Esophagus (tissue), 2 donors: ENCODE data around the gene PLEKHO2. TPM values are rescaled to one million over a fixed set of nuclear protein-coding genes. Genes with fewer than 3 reads are reported as not detected.
A peak's percentile ranks its signal among the peaks of the same experiment; 100 is the strongest.
"Not testable (repeated sequence)": the region's sequence is repeated elsewhere in the genome, so short reads cannot be mapped to it uniquely, and the experiment has no call there.

Experiments
- H3K27ac ChIP-seq, 2 donors: one replicate each; pipeline ENCODE4 v1.5.1; 2013; ENCODE audit warnings: low read depth in 2 of 2, mild to moderate bottlenecking in 2 of 2, inconsistent platforms in 1 of 2, low read length in 1 of 2, moderate library complexity in 1 of 2
- H3K27me3 ChIP-seq, 2 donors: one replicate each; pipeline ENCODE4 v1.6.1; 2013; ENCODE audit warnings: low read length in 2 of 2, control low read depth in 1 of 2, mild to moderate bottlenecking in 1 of 2; ENCODE audit not compliant: insufficient read depth in 2 of 2, control insufficient read depth in 1 of 2
- H3K36me3 ChIP-seq, 2 donors: one replicate each; pipeline ENCODE4 v1.6.1; 2013; ENCODE audit warnings: low read length in 1 of 2; ENCODE audit not compliant: control insufficient read depth in 2 of 2, insufficient read depth in 2 of 2
- H3K4me1 ChIP-seq, 2 donors: one replicate each; pipeline ENCODE4 v1.6.1; 2013; ENCODE audit warnings: low read length in 1 of 2; ENCODE audit not compliant: control insufficient read depth in 2 of 2, insufficient read depth in 2 of 2
- H3K4me3 ChIP-seq, 2 donors: one replicate each; pipeline ENCODE4 v1.5.1; 2013; ENCODE audit warnings: low read length in 2 of 2, mild to moderate bottlenecking in 2 of 2, low read depth in 1 of 2, moderate library complexity in 1 of 2
- H3K9me3 ChIP-seq, 2 donors: one replicate each; pipeline ENCODE4 v1.6.1; 2013; ENCODE audit warnings: mild to moderate bottlenecking in 2 of 2, low read depth in 1 of 2, low read length in 1 of 2, moderate library complexity in 1 of 2; ENCODE audit not compliant: control insufficient read depth in 2 of 2, insufficient read depth in 1 of 2
- WGBS, 2 donors: extraction: QIAGEN DNeasy Blood & Tissue Kit; methylation state at CpG; one replicate each; pipeline ENCODE4 v1.1.7; 2013; 5-methylcytosine and 5-hydroxymethylcytosine counted together
- polyA plus RNA-seq, 2 donors: library from polyadenylated mRNA; stranded (reverse); fragments of 200-250 nt; gene quantifications; one replicate each; pipeline ENCODE4 v1.2.3, GENCODE V29; 2013
- donor health status: healthy with polysubstance abuse.
- donor health status: Bipolar disorder and iron deficiency.

Gene PLEKHO2
- polyA plus RNA-seq, 2 donors, result 4.8 to 6.6 TPM

DNA sequence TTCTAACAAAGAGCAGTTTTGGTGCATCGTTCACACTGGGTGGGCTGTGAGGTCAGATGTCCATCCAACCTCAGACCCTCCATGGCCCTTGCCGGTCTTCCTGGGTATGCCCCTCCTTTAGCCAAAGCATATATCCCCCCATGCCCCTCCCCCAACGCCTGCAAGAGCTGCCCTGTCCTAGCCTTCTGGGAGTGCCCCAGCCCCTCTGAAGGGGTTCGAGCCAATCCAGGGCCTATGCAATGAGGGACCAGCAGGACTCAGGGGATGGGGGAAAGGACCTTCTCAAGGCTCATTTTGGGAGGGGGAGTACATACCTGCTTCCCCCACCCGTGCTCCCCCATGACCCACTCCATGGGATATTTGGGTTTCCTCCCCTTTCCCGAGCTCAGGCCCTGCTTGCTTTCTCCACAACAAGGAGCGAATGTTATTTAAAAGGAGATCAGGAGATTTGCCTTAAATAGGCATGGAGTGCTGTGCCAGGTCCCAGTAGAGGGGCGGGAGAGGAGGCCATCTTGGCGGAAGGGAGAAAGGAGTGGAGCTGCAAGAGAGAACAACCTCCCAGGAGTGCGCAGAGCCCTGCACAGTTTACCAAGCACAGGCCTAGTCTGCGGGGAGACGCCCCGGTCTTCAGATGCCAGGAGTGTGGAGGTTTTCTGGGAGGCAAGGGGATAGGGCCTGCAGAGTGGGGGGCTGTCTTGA, 34.5 kb upstream of the PLEKHO2 start:
- H3K4me1 ChIP-seq, result no peaks in the 10 kb centered on the region
- no peaks in the 10 kb centered on the region for H3K27me3 ChIP-seq
- H3K9me3 ChIP-seq, result no peaks in the 10 kb centered on the region
- no peaks in the 10 kb centered on the region for H3K36me3 ChIP-seq
- H3K4me3 ChIP-seq, result no peak overlapping the region
- peak overlapping the region; percentile 54 to 72 for H3K27ac ChIP-seq
- WGBS, 2 donors, result 67 to 81% methylated on average over 13 of the region's 13 CpGs

DNA sequence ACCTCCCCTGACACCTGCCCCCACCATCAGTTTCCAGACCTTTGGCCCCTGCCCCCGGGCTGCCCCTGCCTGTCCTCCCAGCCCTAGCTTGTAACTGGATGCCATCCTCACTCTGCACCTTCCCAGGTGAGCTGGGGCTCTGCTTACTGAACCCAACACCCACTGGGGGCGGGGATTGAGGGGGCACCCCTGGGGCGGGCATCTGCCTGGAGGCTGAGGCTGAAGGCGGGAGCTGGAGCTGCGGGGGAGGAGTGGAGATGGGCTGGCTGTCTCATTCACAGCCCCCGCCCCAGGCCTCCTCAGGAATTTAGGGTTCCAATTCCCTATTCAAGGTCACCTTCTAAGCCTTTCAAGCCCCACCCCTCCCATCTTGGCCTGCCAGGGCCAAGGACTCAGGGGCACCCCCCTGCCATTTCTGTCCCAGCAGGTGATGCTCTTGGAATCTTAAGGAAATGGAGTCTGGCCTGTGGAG, 33.9 kb upstream of the PLEKHO2 start:
- no peaks in the 10 kb centered on the region for H3K4me1 ChIP-seq
- H3K27ac ChIP-seq, result peak overlapping the region; percentile 54 to 72
- H3K36me3 ChIP-seq, result no peaks in the 10 kb centered on the region
- no peak overlapping the region for H3K4me3 ChIP-seq
- no peaks in the 10 kb centered on the region for H3K27me3 ChIP-seq
- H3K9me3 ChIP-seq, result no peaks in the 10 kb centered on the region
- 62 to 67% methylated on average over 6 of the region's 6 CpGs for WGBS, 2 donors

GRCh38 chr15:64808785-64809453, 32.8 kb upstream of the PLEKHO2 start:
- no peaks in the 10 kb centered on the region for H3K36me3 ChIP-seq
- peak overlapping the region in 1 of 2 donors; percentile 40 for H3K27ac ChIP-seq
- 73 to 76% methylated on average over 10 of the region's 10 CpGs for WGBS, 2 donors
- no peaks in the 10 kb centered on the region for H3K27me3 ChIP-seq
- no peak overlapping the region for H3K4me3 ChIP-seq
- no peaks in the 10 kb centered on the region for H3K9me3 ChIP-seq
- no peaks in the 10 kb centered on the region for H3K4me1 ChIP-seq

GRCh38 chr15:64809649-64810496, 31.8 kb upstream of the PLEKHO2 start:
- no peaks in the 10 kb centered on the region for H3K36me3 ChIP-seq
- no peaks in the 10 kb centered on the region for H3K27me3 ChIP-seq
- WGBS, 2 donors, result 29 to 33% methylated on average over 14 of the region's 14 CpGs
- peak overlapping the region in 1 of 2 donors; percentile 42 for H3K27ac ChIP-seq
- no peak overlapping the region for H3K4me3 ChIP-seq
- H3K4me1 ChIP-seq, result no peaks in the 10 kb centered on the region
- H3K9me3 ChIP-seq, result no peaks in the 10 kb centered on the region

DNA sequence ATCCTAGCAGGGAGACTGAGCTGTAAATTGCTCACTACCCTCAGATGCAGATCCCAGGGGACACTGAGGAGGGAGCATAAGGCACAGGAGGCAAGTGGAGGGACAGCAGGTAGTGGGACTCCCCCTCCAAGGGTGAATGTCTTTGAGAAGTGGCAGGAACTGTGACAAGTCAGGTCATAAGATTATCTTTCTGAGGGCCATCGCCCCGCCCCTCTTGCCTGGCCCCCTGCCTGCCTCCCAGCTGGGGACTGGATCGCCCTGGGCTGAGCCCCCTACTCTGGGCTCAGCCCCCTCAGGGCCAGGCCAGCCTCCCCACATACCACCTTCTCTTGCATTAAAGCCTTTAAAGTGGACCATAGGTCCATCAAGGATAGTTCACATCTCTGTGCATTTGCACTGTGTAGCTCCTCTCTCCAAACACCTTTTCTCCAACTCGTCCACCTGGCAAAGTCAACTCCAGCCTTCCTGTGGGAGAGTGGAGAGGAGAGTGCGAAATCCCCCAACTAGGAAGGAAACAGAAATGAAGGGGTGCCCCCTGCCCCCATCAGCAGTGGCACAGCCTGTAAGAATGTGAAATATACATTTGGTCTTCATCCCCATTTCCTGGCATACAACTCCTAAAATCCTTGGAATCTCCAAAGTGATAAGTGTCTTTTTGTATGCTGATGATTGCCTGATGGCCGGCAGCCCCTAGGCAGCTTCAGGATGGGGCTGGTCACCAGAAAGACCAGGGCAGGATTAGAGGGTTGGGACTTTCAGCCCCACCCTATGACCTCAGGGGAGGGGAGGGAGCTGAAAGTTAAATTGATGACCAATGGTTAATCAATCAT, 31.0 kb upstream of the PLEKHO2 start:
- Histone ChIP-seq H3K27me3 (no peaks in the 10 kb centered on the region), H3K4me3 (no peak overlapping the region), H3K4me1 (no peaks in the 10 kb centered on the region), H3K9me3 (no peaks in the 10 kb centered on the region), H3K27ac (peak overlapping the region in 1 of 2 donors; percentile 40), H3K36me3 (no peaks in the 10 kb centered on the region)
- 80 to 86% methylated on average over 5 to 6 of the region's 6 CpGs for WGBS, 2 donors

DNA sequence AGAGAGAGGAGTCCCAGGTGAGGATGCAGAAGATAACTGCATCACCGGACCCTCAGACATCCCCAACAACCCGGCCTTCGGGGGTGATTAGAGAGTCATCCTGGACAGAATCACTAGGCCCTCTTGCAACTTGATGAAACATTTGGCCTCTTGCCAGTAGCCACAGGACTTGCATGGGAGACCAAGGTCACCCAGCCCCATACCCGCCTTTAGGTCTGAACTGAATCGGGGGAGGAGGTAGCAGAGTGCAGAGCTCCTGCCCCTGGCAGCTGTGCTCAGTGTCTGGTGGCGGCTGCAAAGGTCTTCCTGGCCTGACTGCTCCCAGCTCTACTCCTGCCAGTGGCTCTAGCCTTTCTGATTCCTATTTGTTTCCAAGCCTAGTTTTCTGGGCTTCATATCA, 28.6 kb upstream of the PLEKHO2 start:
- Histone ChIP-seq H3K4me1 (no peaks in the 10 kb centered on the region), H3K27ac (no peak overlapping the region), H3K36me3 (no peaks in the 10 kb centered on the region), H3K4me3 (no peak overlapping the region), H3K9me3 (no peaks in the 10 kb centered on the region), H3K27me3 (no peaks in the 10 kb centered on the region)
- WGBS, 2 donors, result 68 to 80% methylated on average over 6 of the region's 6 CpGs

GRCh38 chr15:64814283-64814682, 27.4 kb upstream of the PLEKHO2 start:
- H3K9me3 ChIP-seq, H3K27me3 ChIP-seq, H3K4me1 ChIP-seq, H3K27ac ChIP-seq, H3K4me3 ChIP-seq, H3K36me3 ChIP-seq: not testable (repeated sequence)
- WGBS, 2 donors, result 94 to 95% methylated on average over 8 of the region's 8 CpGs

GRCh38 chr15:64814965-64815364, 26.8 kb upstream of the PLEKHO2 start:
- not testable (repeated sequence) for H3K36me3 ChIP-seq, H3K4me3 ChIP-seq, H3K9me3 ChIP-seq, H3K4me1 ChIP-seq, H3K27ac ChIP-seq, H3K27me3 ChIP-seq
- WGBS, 2 donors, result 72 to 83% methylated on average over 4 of the region's 4 CpGs

DNA sequence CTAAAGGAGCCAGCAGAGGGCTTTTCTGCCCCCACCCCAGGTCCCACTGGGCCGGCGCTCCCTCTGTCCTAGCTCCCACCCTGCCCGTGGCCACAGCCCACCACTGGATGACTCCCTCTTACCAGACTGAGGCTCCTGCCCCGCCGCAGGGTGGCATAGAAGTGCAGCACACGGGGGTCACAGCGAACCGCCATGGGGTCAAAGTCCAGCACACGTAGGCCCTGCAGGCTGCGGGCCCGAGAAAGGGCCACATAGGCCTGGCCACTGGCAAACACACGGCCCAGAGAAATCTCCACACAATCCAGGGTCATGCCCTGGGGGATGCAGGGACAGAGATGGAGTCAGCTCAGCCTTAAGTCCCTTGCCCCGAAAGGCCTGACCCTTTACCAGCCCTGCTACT, 25.3 kb upstream of the PLEKHO2 start:
- 81 to 94% methylated on average over 12 to 13 of the region's 13 CpGs for WGBS, 2 donors
- Histone ChIP-seq H3K4me3 (no peak overlapping the region), H3K9me3 (no peaks in the 10 kb centered on the region), H3K4me1 (no peaks in the 10 kb centered on the region), H3K27me3 (no peaks in the 10 kb centered on the region), H3K27ac (no peak overlapping the region), H3K36me3 (peaks cover 0 to 3% of the 10 kb centered on the region in 2 donors)
